Measurements from ENCODE around the gene SLC25A53.
"Not testable (repeated sequence)": the region's sequence is repeated elsewhere in the genome, so short reads cannot be mapped to it uniquely, and the experiment has no call there.

Gene SLC25A53

GRCh38 chrX:104130808-104131207 is 26.0 kb downstream of the SLC25A53 start:
- DNase-seq, result no peak

- DNase-seq, result no peak
Observed at GRCh38 chrX:104126856-104127255, 30.0 kb downstream of the SLC25A53 start.

DNA sequence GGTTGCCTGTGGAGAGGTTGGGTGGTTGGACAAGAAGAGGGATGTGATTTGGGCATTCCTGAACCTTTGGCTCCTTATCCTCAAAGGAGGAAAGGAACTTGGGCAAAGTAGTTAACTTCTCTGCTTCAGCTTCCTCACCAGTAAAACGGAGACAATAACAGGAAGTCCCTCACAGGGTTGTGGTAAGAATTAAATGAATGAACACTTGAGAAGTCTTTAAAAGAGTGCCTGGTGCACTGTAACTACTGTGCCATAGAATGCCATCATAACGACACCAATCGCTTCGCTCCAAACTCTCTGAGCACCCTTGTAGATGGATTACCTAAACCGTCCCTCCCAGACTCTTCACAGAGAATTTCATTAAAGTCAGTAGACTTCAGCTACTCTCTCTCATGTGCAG is 34.0 kb downstream of the SLC25A53 start:
- no peak for DNase-seq

GRCh38 chrX:104118765-104119164 is 38.0 kb downstream of the SLC25A53 start:
- DNase-seq, result peak; percentile 0

- DNase-seq, result no peak
Observed at GRCh38 chrX:104117759-104118158, 39.0 kb downstream of the SLC25A53 start.

- peak; percentile 43 for DNase-seq
Observed at GRCh38 chrX:104113222-104113965, 43.4 kb downstream of the SLC25A53 start.

GRCh38 chrX:104112326-104112951 is 44.4 kb downstream of the SLC25A53 start, which contains the start of gene ZCCHC18:
Gene ZCCHC18, plus strand, starts transcription at chrX:104112523. Its CDS starts 1,589 bp downstream, at chrX:104114112.
- DNase-seq, result peak; percentile 22

DNA sequence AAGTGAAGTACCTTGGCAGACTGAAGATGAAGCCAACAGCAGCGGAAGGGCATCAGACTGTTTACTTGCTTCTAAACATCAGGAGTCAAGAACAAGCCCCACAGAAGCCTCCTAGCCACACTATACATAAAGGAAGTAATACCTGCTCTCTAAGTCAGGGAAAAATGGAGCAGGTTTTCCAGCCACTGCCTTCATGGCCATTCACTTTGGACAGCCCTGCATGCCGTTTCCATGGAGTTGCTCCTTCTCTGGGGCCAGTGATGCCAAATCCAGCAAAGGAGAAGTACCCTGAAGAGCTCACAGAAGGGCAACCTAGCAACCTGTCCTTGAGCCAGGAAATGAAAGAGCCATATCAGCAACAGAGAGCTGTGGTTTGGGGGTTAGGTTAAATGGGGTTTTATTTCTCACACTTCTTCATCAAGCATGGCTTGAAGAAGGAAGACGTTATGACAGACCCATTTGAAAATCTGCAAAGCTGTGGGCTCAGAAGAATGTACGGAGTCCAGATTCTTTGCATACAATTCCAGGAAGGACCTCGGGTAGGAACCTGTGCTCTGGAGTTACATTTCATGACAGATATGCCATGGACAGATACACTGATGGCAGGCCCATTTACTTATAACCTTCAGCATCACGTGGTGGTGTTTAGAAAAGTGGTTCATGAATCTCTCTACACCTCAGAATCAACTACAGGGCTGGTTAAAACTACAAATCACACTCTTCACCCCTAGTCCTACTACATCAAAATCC is 46.1 kb downstream of the SLC25A53 start:
- DNase-seq, result peak; percentile 37

DNA sequence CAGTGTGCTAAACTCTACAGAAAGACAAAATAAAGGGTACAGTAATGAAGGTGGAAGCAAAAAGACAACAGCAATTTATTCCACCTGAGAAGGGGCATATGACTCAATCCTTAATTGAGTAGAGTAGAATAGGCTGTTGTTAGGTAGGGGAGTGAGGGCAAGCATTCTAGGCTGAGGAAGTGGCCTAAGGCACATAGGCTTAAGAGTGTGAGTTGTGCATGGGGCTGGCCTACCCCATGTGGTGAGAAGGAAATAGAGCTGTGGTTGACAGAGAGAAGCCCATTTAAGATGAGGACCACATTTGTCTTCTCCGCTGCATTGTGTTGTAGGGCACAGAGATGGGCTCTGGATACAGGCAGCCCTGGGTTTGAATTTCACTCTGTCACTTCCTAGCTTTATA is 47.9 kb downstream of the SLC25A53 start:
- DNase-seq, result no peak

GRCh38 chrX:104105330-104106262 is 51.2 kb downstream of the SLC25A53 start:
- DNase-seq, result no peak

GRCh38 chrX:104104676-104105075 is 52.1 kb downstream of the SLC25A53 start:
- DNase-seq, result no peak

DNA sequence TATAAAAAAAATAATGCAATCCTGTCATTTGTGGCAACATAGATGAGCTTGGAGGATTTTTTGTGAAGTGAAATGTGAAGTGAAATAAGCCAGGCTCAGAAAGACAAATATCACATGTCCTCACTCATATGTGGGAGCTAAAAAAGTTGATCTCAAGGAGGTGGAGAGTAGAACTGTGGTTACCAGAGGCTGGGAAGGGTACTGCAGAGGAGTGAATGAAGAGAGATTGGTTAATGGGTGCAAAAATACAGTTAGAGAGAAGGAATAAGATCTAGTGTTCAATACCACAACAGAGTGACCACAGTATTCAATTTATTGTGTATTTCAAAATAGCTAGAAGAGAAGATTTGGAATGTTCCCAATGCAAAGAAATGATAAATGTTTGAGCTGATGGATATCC is 57.9 kb downstream of the SLC25A53 start:
- no peak for DNase-seq

DNA sequence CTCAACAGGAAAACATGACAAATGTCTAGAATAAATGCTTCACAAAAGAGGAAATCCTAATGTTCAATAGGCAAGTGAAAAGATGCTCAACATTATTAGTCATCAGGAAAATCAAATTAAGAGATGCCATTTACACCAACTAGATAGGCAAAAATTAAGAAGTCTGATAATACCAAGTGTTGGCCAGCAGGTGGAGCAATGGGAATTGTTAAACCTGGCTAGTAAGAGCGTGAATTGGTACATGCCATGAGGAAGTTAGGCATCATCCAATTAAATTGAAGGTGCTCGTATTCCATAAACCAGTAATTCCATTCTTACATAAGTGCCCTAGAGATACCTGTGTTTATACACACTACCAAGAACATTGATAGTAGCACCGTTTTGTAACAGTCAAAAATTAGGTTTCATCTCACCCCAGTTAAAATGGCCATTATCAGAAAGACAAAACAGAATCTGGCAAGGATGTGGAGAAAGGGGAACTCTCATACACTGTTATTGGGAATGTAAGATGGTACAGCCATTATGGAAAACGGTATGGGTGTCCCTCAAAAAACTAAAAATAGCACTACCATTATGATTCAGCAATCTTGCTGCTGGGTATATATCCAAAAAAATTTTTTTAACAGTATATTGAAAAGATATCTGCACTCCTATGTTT is 58.5 kb downstream of the SLC25A53 start:
- DNase-seq, result peak; percentile 63

DNA sequence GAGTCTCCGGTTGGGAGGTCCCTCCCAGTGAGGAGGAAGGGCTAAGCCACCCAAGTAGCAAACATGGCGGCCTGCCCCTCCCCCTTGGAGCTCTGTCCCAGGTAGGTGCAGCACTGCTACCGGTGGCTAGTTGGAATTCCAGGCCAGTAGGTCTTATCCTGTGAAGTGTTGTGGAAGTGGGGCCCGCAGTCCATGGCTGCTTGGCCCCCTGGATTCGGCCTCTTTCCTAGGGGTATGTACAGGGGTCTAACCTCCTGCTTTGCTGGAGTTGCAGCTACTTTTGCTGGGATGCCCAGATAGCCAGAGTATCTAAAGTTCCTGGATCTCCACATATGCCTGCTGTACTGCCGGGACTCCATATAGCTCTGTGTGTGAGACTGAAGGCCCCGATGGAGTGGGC is 70.9 kb downstream of the SLC25A53 start:
- DNase-seq, result no peak

DNA sequence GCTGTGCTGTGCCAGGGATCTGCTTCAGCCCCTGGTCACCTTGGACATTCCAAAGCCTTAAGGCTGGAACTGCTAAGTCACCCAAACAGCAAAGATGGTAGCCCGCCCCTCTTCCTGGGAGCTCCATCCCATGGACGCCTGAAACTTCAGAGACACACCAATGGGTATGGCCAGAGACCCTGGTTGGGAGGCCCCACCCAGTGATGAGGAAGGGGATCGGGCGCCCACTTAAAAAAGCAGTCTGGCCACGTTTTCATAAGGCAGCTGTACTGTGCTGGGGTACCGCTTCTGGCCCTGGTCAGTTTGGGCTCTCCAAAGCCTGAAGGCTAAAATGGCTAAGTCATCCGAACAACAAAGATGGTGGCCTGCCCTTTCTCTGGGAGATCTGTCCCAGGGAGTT is 71.3 kb downstream of the SLC25A53 start:
- no peak for DNase-seq

DNA sequence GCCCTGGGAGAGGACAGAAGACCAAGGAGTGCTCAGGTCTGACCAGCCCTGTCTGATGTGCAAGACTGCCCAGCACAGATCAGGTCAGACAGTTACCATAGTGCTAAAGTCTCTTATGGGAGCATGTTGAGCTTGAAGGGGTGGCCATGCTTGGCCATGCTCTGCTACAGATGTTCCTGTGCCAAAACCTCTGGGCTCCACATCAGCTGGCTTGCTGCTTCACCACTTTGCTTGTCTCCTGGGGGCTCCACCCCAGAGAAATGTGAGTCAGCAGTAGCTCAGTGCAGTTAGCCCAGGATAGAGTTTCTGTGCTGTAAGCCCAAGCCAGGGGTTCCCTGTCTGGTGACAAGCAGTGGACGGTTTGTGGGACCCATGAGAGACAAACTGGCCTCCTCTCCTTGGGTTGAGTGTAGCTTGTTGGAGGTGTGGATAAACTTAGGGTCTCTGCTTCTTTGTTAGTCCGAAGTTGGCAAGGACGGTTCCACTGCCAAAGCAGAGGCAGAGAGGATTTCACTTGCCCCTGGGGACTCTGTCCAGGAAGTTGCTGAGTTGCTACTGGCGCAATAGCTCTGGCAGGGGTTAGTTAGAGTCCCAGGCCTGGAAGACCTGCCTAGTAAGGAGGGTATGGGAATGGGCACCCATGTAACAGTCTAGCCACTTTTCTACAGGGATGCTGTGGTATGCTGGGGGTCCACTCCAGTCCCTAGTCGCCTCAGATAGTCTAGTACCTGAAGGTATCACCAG is 72.1 kb downstream of the SLC25A53 start:
- no peak for DNase-seq

GRCh38 chrX:104084063-104084462 is 72.7 kb downstream of the SLC25A53 start:
- DNase-seq, result no peak

DNA sequence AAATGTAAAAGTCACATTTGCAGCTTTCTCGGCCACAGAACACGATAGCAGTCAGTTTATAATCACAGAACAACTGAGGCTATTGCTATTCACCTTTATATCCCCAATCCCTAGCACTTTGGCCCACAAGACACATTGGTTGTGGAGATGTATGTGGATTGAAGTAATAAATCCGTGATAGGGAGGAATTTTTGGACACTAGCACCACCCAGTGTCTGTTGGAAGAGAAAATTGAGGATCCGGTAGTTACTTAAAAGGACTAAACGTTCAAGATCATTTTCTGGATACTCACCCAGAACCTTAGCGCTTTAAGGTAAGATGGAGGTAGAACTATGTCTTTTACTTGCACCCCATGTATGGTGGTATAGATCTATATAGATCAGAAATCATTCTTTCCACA is 79.0 kb downstream of the SLC25A53 start:
- DNase-seq, result not testable (repeated sequence)

DNA sequence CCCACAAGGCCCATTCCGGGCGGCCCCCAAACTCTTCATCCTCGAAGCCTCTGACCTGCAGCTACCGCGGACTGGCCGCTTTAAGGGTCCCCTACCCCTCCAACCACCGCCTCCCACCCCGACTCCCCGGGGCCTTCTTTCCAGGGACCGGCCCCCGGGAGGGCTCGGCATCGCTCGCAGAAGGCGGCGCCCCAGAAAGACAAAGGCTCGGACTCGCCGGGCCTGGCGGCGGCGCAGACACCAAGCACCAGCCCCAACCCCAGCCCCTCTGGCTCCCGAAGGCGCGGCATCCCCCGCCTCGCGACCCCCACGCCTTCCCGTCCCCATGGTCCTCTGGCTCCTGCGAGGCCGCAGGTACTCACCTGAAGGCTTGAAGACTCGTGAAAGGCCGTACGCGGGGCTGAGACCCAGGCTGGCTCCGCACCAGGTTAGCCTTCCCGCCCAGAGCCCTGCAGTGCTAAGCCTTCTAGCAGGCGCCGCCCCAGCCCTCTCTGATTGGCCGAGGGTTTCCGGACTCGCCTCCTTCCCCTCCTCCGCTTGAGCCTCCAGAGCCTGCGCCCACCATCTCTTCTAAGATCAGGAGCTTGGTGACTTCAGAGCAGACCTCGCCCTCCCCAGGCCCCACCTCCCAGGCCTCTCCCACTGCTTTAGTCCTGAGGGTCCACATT is 80.9 kb downstream of the SLC25A53 start, which contains the start of gene TMSB15C:
Gene TMSB15C, minus strand, starts transcription at position 459 of the 668 bp plus-strand sequence.
- DNase-seq, result not testable (repeated sequence)

DNA sequence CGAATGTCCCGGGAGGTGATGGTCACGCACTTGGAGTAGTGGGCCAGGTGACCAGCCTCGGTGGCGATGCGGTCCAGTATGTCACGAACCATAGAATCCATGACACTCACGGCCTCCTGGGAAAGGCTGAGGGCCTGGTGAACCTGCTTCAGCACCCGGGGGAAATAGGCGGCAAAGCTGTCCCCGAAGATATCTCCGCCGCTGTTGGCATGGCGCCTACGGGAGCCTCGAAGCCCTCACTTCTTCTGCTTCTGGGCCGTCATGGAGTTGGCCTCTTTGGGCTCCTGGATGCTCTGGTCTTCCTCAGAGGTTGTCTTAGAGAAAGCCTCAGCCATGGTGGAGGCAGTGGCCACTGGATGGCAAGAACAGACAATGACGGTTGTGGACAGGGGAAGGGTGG is 94.2 kb downstream of the SLC25A53 start:
- DNase-seq, result not testable (repeated sequence)

DNA sequence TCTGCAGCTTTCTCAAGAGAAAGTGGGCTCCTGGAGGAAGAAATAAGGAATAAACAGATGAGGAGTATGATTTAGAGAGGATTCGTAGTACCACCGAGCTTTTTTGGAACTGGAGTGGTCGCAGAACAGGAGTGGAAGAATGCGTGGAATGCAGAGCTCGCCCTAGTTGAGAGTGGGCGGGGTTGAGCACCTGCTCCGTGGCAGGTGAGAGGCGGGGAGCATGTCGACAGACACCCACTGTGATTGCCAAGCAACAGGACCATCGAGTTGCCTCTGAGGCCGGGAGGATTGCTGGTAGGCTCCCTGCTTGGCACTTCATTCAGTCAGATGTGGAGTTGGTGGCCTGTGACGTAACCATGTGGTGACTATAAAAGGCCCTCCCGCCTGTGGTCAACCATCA is 101.9 kb downstream of the SLC25A53 start:
- not testable (repeated sequence) for DNase-seq
